NCI-H446 treated with DMSO at 0.1 percent for 48 hours (cell line): Measurements from ENCODE around the gene NCAPD3.

Experiments
- DNase-seq: peaks from one replicate; lab custom pipeline; 2025; lab: John Stamatoyannopoulos, UW

Gene NCAPD3

DNA sequence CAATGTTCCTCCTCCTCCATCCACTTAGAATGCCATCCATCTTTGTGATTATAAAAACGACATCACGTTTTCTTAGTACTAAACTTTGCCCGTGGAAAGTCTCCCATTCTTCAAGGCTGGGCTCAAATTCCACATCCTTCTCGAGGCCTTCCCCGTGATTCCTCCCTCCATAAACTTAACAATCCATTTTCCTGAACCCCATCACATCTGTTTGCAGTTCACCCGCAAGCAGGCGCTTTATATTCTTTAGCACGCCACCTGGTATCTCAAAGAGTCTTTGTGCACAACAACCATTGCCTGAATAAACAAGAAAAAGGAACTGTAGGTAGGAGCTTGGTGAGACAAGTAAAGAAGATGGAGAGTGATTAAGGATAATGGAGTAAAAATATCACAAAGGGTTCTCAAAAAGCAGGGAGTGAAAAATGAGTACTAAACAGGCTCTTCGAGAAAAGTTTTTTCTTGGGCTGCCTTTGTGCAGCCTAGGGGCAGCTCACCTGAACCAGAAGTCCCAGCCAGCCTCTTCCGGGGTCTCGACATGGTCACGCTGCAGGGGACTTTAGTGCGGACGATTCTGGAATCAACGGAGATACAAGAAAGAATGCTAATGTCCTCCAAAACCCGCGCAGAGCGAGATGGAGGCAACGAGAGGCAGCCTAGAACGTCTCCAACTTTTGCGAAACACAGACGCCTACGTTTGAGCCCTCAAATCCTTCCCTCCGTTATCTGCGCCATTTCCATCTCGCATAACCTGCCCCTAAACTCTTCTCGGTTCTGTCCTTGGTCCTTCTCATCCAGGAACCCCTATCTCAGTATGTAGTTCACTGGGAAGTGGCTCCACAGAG is 28.8 kb upstream of the NCAPD3 start:
- no peak for DNase-seq

DNA sequence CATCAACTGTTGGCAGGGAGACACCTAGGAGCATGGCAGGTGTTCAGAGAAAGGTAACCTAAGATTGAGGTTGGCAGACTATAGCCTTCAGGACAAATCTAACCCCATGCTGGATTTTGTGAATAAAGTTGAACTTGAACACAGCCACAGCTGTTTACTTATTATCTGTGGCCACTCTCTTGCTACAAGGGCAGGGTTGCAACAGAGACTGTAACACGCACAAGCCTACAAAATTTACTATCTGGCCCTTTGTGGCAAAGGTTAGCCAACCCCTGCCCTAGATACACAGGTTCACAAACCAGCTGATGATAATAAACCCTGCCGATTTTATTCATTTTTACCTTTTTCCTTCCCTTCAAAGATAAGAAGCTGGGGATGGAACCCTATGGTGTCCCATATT is 26.9 kb upstream of the NCAPD3 start:
- DNase-seq, result no peak

DNA sequence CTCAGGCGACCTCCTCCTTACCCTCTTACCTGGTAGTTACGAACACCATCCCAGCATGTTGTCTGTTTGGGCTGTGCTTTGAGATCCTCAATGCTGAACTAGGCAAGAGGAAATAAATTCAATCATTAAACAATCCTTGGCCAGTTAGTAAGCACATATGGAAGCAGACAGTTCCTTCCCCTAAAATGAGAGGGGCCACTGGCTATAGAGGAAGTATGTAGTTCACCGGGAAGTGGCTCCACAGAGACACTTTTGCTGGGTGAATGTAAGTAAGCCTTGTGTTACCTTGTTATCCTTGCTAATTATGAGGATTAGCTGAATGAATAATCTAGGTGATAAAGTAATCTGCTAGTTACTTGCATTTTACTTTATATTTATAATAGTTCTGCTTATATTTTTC is 26.5 kb upstream of the NCAPD3 start:
- no peak for DNase-seq

DNA sequence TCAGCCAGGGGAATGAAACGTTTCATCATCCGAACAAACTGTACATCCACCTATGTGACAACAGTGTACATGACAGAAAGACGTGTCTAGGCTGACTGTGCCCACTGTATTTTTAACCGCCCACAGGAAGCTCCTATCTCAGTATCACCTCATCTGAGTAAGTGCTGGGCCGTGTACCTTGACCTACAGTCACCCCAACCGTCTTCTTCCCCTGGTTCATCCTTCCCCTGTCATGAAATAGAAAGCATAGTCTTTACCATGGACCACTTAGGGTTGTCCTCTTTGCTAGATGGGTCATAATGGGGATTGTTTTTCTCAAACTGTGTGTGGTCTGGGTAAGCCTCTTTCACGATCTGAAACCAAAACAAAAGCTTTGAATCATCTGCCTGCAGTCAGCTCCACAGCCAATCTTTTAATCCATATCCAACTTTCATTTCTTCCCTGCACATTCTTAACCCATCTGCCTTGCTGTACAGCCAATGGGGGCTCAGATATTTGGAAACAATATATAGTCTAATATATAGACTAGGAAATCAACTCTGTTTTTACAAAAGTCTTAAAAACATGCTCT is 25.2 kb upstream of the NCAPD3 start:
- no peak for DNase-seq

DNA sequence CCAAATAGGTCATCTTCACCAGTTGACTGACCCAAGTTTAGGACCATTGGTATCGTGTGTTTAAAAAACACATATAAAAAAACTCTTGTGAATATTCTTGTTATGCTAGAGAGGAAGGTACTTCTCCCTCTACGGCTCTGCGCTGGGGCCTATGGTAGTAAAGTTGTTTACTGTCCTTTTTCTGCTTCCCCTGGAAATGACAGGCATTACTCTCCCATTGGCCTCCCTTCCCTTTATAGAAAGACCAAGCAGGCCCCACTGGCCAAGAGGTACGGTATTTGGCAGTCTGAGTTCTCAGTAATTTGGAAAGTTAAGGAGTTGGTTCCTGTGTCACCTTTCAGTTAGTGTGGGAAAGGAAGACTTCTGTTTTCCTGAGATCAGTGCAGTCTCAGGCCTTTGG is 22.9 kb upstream of the NCAPD3 start:
- no peak for DNase-seq

DNA sequence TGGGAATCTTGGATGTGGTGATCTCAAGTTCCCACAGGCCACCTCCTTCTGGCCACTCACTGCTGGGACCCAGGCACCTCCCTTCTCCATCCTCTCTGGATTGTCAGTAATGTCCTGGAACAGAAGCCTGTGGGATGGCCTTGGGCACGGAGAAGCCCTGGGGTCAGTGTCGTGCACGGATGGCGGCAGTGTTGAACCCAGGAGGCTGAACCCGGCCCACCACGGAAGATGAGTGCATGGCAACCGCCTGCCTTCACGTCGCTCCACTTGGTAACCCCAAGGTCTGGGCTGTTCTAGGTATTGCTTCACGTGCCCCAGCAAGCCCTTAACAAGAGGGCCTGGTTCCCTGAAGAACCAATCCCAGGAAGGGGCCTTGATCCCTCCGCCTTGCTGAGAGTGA is 22.3 kb upstream of the NCAPD3 start:
- no peak for DNase-seq

DNA sequence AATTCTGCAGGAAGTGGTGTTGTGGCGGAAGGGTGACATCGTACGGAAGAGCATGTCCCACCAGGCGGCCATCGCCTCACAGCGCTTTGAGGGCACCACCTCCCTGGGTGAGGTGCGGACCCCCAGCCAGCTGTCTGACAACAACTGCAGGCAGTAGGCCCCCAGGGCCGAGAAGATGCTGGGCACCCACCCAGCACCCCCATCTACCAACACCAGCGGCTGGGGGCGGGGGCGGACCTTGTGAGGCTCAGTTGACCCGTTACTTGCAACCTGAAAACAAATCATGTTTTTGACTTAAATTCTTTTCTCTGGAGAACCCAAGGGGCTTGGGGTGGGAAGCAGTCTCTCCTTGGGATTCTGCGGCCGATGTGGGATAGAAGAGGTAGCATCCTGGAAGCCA is 21.7 kb upstream of the NCAPD3 start:
- no peak for DNase-seq

DNA sequence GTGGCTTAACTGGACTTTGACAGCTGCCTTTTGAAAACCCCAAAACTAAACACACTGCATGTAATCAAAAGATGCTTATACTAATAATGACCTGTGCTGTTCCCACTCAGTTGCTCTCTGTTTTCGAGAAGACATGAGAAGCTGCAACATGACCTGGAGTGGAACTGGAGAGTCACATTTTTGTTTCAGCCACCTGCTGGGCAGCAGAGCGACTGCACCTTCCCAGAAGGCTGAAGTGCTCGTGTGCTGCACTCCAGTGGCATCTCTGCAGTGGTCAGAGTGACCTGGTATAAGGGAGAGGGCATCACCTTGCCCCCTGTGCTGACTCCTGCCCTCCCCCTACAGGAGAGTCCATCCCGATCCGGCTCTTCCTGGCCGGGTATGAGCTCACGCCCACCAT is 20.8 kb upstream of the NCAPD3 start:
- DNase-seq, result no peak

DNA sequence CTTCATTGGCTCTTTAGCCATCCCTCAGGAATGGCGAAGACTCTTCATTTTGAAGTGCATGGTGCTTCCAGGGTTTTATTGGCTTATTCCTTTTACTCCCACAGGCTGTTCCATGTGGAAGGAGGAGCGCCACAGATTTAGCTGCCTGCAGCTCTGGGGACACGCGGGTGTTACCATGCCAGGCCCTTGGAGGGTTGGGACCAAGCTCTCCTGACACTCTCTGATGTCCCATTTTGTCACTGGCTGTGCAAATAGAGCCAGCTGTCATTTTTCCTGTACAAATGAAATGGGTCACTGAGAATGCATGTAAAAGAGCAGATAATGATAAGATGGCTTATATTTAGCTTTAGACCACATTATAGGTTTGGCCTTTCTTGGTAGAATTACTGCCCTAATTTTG is 20.1 kb upstream of the NCAPD3 start:
- DNase-seq, result no peak

DNA sequence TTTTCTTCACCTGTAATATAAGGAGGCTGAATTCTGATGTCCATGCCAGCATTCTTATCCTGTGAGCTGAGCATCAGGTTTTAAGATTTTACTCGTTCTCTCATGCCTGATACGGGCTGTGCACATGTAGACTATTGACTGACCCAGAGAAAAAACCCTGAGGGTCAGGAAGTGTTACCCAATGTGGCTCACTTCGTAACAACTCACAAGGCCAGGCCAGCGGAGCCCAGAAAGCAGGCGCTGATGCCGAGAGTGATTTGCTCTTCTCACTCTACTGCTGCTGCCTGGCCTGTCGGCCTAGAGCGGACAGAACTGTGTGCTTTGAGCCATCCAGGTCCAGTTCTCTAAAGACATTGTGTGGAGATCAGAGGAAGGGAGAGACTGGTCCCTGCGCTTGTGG is 18.6 kb upstream of the NCAPD3 start:
- DNase-seq, result no peak

DNA sequence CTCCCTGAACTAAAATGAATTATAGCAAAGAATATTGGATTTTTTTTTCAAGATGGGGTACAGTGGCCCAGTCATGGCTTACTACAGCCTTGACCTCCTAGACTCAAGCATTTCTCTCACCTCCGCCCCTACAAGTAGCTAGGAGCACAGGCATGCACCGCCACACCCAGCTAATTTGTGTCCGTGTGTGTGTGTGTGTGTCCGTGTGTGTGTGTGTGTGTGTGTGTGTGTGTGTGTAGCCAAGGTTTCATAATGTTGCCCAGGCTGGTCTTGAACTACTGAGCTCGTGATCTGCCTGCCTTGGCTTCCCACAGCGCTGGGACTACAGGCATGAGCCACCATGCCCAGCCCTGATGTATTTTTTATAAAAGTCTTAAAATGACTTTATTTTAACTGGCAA is 16.8 kb upstream of the NCAPD3 start:
- DNase-seq, result no peak

DNA sequence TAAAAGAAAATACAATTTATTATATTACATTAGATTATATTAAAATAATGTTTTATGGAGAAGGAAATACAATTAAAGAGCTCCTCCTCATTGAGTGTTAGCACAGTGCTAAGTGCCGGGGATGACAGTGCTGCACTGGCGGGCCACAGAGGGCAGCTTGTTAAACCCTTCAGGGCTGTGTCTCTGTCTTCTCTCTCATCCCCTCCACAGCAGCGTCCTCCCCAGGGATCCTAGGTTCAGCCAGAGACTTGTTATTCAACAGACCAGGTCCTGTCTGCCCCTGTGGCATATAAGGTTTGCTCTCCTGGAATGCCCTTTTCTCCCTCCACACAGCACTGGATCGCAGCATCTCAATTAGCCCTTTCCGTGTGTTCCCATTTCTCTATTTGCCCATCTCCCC is 15.2 kb upstream of the NCAPD3 start:
- no peak for DNase-seq

DNA sequence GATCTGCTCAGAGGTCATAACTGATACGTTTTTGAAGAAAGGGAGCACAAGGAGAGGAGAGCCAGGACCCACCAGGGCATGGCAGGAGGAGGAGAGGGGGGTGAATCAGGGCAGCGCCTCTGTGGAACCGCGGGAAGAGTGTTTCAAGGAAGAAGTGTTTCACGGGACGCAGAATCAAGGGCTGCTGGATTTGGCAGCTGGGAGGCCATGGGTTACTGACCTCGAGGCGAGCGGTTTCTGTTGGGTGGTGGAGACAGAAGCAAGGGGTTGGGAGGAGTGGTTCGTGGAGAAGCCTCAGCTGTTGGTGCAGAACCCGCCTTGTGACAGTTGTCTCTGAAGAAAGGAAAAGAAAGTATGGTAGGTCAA is 13.8 kb upstream of the NCAPD3 start:
- DNase-seq, result no peak

DNA sequence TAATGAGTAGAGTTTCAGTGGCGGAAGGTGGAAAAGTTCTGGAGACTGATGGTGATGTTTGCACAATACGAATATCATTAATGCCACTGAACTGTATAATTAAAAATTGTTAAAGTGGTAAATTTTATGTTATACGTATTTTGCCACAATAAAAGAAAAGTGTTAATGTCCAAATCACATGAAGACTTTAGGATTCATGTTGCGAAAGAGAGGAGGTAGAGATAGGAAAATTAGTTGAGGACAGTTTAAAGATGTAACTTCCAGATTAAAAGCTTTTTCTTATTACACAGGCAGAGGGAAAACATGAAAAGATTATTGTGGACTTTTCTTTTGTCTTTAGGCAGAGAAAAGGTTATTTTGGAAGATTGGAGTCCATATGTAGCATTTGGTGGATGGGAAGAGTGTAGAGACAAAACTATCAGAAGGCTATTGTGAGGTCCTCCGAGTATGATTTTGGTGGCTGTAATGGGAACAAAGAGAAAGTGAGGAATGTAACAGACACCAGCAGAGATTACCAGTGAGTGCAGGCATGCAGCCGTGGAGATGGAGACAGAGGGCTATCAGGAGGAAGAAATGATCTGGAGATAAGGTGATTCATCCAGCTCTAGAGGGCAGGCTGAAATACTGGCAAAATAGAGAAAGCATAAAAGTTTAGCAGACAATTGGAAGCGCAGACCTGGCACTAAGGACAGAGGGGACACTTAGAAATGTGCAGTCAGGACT is 13.2 kb upstream of the NCAPD3 start:
- DNase-seq, result no peak

DNA sequence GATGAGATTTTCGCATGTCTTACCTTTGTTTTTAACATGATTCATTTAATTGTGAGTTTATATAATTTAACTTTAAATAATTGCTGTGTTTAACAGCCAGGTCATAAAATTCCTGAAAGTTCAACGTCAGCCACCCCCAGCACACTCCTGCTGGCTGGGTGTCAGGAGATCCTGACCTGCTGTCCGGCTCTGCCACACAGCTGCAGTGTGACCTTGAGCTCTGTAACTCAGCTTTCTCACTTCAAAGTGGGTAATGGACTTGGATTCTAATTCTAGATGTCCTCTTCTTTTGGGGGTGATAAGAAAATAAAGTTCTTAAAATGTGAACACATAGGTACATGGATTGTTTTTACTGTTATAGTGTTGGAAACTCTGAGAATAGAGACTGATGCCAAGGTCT is 11.6 kb upstream of the NCAPD3 start:
- DNase-seq, result no peak

DNA sequence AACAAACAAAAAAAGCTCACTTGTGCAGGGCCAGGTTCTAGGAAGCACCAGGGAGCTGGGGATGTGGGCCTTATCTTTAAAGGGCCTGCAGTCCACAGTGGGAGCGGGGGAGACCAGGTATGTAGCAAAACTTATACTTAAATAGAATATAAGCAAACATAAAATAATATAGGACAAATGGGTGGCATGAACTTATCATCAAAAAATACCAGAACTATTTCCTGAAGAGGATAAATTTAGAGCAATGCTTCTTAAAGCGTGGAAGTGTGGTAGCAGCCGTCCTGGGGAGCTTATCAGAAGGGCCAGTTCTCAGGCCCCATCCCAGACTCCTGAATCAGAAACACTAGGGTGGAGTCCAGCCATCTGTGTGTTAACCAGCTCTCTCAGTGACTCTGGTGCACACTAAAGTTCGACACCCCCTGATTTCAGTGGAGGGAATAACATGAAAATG is 10.0 kb upstream of the NCAPD3 start:
- DNase-seq, result no peak

DNA sequence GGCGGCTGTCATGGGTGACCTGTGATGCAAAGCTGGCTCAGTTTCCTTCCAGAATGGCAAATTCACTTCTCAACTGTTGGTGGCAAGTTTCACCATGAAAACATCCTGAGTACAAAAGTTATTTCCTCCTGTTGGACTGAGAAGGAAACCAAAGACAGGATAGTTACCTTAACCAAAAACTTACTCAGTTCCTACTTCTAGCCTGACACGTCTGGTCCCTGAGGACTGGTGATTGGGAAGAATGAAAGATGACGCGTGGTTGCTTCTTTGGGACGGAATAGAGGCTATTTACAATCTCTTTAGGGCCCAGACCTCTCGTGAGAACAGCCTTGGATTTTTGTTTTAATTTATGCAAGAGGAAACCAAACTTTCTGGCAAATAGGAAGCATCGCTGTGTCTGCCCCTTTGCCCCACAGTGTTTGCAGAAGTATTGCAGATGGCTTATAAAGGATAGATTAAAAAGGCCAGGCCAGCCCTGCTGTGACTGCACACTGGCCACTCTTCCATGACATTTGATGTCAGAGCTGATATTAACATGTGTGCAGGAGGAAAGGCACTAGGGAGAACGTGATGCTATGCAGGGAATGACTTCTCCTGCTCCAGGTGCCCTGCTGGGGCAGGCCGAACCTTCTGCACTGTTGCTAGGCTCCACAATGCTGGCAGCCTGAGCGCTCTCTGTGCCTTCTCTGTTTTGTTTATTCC is 8.3 kb upstream of the NCAPD3 start:
- DNase-seq, result no peak

DNA sequence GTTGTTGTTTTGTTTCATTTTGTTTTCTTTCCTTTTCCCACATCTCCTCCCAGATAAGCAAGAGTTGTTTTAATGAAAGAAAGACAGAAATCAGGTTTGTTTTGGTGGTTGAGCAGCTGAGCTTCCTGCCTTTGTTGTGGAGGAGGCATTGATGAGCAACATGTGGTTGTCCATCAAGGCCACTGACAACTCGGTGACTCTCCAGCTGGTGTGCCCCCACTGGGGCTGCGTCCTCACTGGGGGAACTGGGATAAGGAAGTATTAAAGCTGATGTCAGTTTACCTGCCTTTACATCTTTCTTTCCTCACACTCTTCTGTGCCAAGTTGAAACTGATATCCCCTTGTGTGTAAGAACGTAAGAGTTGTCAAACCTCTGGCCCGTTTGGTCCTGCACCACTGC is 6.6 kb upstream of the NCAPD3 start:
- DNase-seq, result no peak

DNA sequence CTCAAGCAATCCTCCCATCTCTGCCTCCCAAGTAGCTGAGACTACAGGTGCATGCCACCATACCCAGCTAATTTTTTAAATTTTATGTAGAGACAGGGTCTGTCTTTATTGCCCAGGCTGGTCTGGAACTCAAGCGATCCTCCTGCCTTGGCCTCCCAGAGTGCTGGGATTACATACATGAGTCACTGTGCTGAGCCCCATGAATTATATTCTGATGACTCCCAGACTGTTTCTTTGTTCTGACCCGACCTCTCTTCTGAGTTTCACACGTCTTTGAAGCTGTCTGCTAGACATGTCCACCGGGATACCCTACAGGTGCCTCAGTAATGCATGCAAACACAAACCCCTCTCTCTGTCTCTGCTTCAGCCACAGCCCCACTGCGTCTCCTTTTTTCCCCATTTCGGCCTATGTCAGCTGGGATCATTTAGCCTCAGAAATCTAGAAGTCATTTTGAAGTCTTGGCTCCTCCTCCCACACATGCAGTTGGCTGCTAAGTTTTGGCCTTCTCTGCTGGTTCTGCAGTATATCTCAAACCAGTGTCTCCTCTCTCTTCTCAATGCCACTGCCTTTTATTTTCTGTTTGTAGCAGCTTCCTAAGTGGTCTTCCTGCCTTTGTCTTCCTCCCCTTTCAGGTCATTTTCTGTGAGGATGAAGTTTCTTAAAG is 5.5 kb upstream of the NCAPD3 start:
- no peak for DNase-seq

DNA sequence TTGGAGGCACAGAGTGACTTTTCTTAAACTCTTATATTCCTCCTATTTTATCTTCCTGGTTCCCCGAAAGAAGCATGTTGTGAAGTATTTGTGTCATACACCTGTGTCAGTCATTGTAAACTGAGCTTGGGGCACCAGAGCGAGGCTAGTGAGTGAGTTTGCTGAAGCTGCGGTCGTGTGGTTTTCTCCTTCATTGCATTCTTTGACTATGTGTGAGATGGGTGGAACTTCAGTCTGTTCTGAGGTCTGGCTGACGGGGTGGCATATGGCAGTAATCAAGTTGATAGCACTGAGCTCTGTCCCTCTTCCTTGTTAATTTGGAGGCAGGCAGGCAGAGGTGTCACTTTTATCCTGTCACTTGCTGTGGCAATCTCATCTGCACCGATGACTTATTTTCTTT is 4.9 kb upstream of the NCAPD3 start:
- DNase-seq, result no peak

DNA sequence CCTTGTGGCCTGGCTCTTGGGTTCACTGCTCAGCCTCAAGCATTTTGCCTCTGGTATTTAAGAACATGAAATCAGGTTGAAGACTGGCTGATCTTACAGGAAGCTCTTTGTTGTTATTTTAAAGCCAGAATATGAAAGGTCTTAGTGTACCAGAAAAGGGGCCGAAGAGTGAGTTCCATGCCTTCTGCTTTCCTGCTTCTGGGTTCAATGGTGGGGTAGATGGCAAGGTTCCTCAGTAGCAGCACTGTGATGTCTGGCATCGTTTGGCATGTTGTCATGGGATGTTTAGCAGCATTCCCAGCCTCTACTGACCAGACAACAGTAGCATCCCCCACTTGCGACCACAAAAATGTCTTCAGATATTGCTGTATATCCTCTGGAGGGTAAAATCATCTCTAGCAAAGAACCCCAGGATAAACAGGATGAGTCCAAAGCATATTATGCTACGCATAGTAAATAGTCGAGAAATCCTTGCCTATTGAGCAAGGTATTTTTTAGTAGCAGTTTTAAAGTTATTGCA is 3.1 kb upstream of the NCAPD3 start:
- DNase-seq, result no peak
